Left lung (tissue), 10 donors: ENCODE data around the gene KIF13A. TPM values are rescaled to one million over a fixed set of nuclear protein-coding genes. Genes with fewer than 3 reads are reported as not detected.

Source experiments
- ATAC-seq: fragments of 200-7000 bp; cut with Tn5 transposase; one replicate; pipeline ENCODE4 v1.9.1; 2020; ENCODE audit warnings: moderate library complexity
- DNase-seq, 4 donors: peaks; one replicate each; pipeline ENCODE4 v3.0.0-alpha.2; 2013 to 2020
- H3K27ac ChIP-seq, 2 donors: fragments of 200-600 bp; sonication (generic) in 1 of 2; one replicate each; pipeline versions ENCODE4 v1.5.0 to v1.8.0; 2020 to 2021
- H3K27me3 ChIP-seq, 2 donors: fragments of 200-600 bp; sonication (generic) in 1 of 2; one replicate each; pipeline versions ENCODE4 v1.5.0 to v1.8.0; 2020 to 2021
- H3K36me3 ChIP-seq, 2 donors: fragments of 200-600 bp; sonication (generic) in 1 of 2; one replicate each; pipeline versions ENCODE4 v1.5.0 to v1.8.0; 2020 to 2021
- H3K4me1 ChIP-seq, 2 donors: fragments of 200-600 bp; one replicate each; pipeline ENCODE4 v1.8.0; 2021
- H3K4me3 ChIP-seq, 2 donors: fragments of 200-600 bp; sonication (generic) in 1 of 2; one replicate each; pipeline versions ENCODE4 v1.5.0 to v1.8.0; 2020 to 2021; ENCODE audit warnings: mild to moderate bottlenecking in 1 of 2
- H3K9me3 ChIP-seq, 2 donors: fragments of 200-600 bp; sonication (generic) in 1 of 2; one replicate each; pipeline versions ENCODE4 v1.5.0 to v1.8.0; 2020 to 2021
- CTCF ChIP-seq, 2 donors: fragments of 200-600 bp; sonication (generic) in 1 of 2; IDR thresholded peaks; one replicate each; pipeline versions ENCODE4 v1.5.0 to v1.8.0; 2021; ENCODE audit warnings: antibody characterized with exemption in 2 of 2
- intact Hi-C, 2 donors: fragments of 100-400 bp; cut with DNase I; formaldehyde crosslinking; loops; one replicate each; pipeline versions ENCODE4 v1.11.2 to v1.14.2; 2022
- polyA plus RNA-seq, 6 donors: library from polyadenylated mRNA; unstranded; fragments of 120-200 nt; gene quantifications; one replicate each; pipeline ENCODE4 v1.2.1, GENCODE V29; 2013; ENCODE audit not compliant: insufficient read length in 6 of 6
- total RNA-seq, 2 donors: library from RNA; stranded (reverse); fragmentation: NEBNext Ultra II Directional; extraction: Animal tissue kit (Norgen Biotek cat#: 25700); gene quantifications; one replicate each; pipeline ENCODE4 v1.2.1, GENCODE V29; 2021
- donor health status: DM: no; HTN: yes; CAD: no.
- donor health status: DM: no; HTN: no; CAD: no.

The KIF13A gene
- total and polyA plus RNA-seq, 8 donors: 42.1 to 50.1 (median 46.3) TPM

GRCh38 chr6:17865798-17866725 is 121.4 kb downstream of the KIF13A start:
- intact Hi-C loops: no loop called here
- TF ChIP-seq CTCF (IDR thresholded peaks at IDR 0.05): no peak
- ATAC-seq (peak; percentile 86), DNase-seq (peak in 1 of 4 donors; percentile 68)
- H3K27ac ChIP-seq: peak overlapping the region; percentile 16 to 48
- peaks cover 11 to 16% of the 10 kb centered on the region in 2 donors for H3K4me1 ChIP-seq
- no peaks in the 10 kb centered on the region for H3K9me3 ChIP-seq
- H3K4me3 ChIP-seq: no peak overlapping the region
- H3K27me3 ChIP-seq: no peaks in the 10 kb centered on the region
- no peaks in the 10 kb centered on the region for H3K36me3 ChIP-seq

- H3K4me1 ChIP-seq: peaks cover 11% of the 10 kb centered on the region in 2 donors
- intact Hi-C loops: no loop called here
- no peaks in the 10 kb centered on the region for H3K9me3 ChIP-seq
- no peak for TF ChIP-seq CTCF (IDR thresholded peaks at IDR 0.05)
- DNase-seq: no peak
- peak; percentile 51 for ATAC-seq
- no peaks in the 10 kb centered on the region for H3K27me3 ChIP-seq
- H3K27ac ChIP-seq: peak overlapping the region; percentile 16 to 48
- H3K36me3 ChIP-seq: no peaks in the 10 kb centered on the region
- no peak overlapping the region for H3K4me3 ChIP-seq
These were observed 122.2 kb downstream of the KIF13A start for GRCh38 chr6:17865243-17865642.

- H3K27me3 ChIP-seq: no peaks in the 10 kb centered on the region
- no peak overlapping the region for H3K4me3 ChIP-seq
- no peaks in the 10 kb centered on the region for H3K36me3 ChIP-seq
- intact Hi-C loops: no loop called here
- H3K27ac ChIP-seq: peak overlapping the region in 1 of 2 donors; percentile 16
- DNase-seq (no peak), ATAC-seq (no peak)
- H3K9me3 ChIP-seq: no peaks in the 10 kb centered on the region
- TF ChIP-seq CTCF (IDR thresholded peaks at IDR 0.05): no peak
- peaks cover under 1 to 7% of the 10 kb centered on the region in 2 donors for H3K4me1 ChIP-seq
These were observed 123.3 kb downstream of the KIF13A start for GRCh38 chr6:17863901-17864754.

GRCh38 chr6:17861361-17861760 is 126.1 kb downstream of the KIF13A start:
- H3K27me3 ChIP-seq: no peaks in the 10 kb centered on the region
- H3K36me3 ChIP-seq: no peaks in the 10 kb centered on the region
- intact Hi-C loops: no loop called here
- H3K4me3 ChIP-seq: no peak overlapping the region
- peaks cover 0 to 7% of the 10 kb centered on the region in 2 donors for H3K4me1 ChIP-seq
- DNase-seq (no peak), ATAC-seq (no peak)
- no peak overlapping the region for H3K27ac ChIP-seq
- H3K9me3 ChIP-seq: no peaks in the 10 kb centered on the region
- no peak for TF ChIP-seq CTCF (IDR thresholded peaks at IDR 0.05)

GRCh38 chr6:17859846-17860245 is 127.6 kb downstream of the KIF13A start:
- H3K36me3 ChIP-seq: peaks cover 0 to 9% of the 10 kb centered on the region in 2 donors
- no peak overlapping the region for H3K27ac ChIP-seq
- no peak for TF ChIP-seq CTCF (IDR thresholded peaks at IDR 0.05)
- peaks cover 0 to 4% of the 10 kb centered on the region in 2 donors for H3K4me1 ChIP-seq
- H3K9me3 ChIP-seq: no peaks in the 10 kb centered on the region
- no peak for DNase-seq
- intact Hi-C loops: no loop called here
- ATAC-seq: no peak
- H3K27me3 ChIP-seq: no peaks in the 10 kb centered on the region
- H3K4me3 ChIP-seq: no peak overlapping the region
